ENCODE data around the gene SMG6. TPM values are rescaled to one million over a fixed set of nuclear protein-coding genes. Genes with fewer than 3 reads are reported as not detected.

The SMG6 gene
- total and polyA plus RNA-seq, 8 donors, result 17.0 to 102 (median 24.4) TPM

DNA sequence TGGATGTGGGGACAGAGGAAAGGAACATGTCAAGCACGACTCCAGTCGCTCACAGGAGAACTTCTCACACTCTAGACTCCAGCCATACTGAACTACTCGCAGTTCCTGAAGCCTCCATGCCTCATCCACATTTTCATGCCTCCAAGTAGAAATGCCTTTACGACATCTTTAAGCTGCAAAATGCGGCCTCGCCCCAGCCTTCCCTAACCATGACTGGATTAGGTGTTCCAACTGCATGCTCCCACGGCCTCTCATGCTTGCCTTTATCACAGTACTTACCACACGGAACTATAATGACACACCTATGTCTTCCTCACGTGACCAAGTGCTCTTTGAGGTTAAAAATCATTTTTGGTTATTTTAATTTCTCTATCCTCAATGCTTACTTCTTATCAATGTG lies 23.9 kb downstream of the SMG6 start:
- H3K27ac ChIP-seq, result no peak overlapping the region
- H3K27me3 ChIP-seq, result no peaks in the 10 kb centered on the region
- intact Hi-C loops (cut with DNase I; ENCODE audit: low total_unique reads), result no loop called here
- TF ChIP-seq POLR2AphosphoS5 (IDR thresholded peaks at IDR 0.05) (no peak), EP300 (IDR thresholded peaks at IDR 0.05) (no peak), POLR2A (IDR thresholded peaks at IDR 0.05) (no peak)
- TF ChIP-seq, protein P1, sequence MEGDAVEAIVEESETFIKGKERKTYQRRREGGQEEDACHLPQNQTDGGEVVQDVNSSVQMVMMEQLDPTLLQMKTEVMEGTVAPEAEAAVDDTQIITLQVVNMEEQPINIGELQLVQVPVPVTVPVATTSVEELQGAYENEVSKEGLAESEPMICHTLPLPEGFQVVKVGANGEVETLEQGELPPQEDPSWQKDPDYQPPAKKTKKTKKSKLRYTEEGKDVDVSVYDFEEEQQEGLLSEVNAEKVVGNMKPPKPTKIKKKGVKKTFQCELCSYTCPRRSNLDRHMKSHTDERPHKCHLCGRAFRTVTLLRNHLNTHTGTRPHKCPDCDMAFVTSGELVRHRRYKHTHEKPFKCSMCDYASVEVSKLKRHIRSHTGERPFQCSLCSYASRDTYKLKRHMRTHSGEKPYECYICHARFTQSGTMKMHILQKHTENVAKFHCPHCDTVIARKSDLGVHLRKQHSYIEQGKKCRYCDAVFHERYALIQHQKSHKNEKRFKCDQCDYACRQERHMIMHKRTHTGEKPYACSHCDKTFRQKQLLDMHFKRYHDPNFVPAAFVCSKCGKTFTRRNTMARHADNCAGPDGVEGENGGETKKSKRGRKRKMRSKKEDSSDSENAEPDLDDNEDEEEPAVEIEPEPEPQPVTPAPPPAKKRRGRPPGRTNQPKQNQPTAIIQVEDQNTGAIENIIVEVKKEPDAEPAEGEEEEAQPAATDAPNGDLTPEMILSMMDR (IDR thresholded peaks at IDR 0.05), result no peak
- no peak for DNase-seq
- WGBS, 5 donors, result 91 to 96% (median 93%) methylated on average over 9 of the region's 9 CpGs
- peaks cover 0 to 8% (median 2%) of the 10 kb centered on the region in 4 donors for H3K4me1 ChIP-seq
- H3K4me3 ChIP-seq, result no peak overlapping the region
- no peaks in the 10 kb centered on the region for H3K9me3 ChIP-seq
- peaks cover 30 to 93% (median 86%) of the 10 kb centered on the region in 4 donors for H3K36me3 ChIP-seq

DNA sequence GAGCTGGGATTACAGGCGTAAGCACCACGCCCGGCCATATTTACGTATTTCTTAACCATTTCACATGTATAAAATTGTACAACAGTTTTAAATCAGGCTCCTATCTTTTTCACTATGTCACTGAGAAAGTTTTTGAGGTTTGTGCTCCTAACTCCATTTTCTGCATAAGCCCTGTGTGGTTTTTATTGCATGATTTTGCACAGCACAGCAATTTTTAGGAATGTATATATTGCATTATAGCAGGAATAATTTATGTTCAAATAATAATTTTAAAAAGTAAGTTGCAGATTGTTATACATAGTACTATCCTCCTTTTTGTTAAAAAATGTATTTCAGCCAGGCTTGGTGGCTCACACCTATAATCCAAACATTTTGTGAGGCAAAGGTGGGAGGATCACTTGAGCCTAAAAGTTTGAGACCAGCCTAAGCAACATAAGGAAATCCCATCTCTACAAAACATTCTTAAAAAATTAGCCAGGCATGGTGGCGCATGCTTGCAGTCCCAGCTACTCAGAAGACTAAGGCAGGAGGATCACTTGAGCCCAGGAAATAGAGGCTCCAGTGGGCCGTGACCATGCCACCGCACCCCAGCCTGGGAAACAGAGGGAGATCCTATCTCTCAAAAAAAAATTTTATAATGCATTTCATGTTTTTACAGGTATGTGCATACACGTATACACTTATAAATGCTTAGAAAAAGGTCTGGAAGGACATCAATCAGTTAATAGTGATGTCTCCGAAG lies 26.0 kb downstream of the SMG6 start:
- H3K36me3 ChIP-seq, result peaks cover 25 to 92% (median 86%) of the 10 kb centered on the region in 4 donors
- 95 to 99% (median 98%) methylated on average over 9 of the region's 9 CpGs for WGBS, 5 donors
- intact Hi-C loops (cut with DNase I; ENCODE audit: low total_unique reads), result no loop called here
- H3K27me3 ChIP-seq, result no peaks in the 10 kb centered on the region
- DNase-seq, result no peak
- no peaks in the 10 kb centered on the region for H3K9me3 ChIP-seq
- TF ChIP-seq EP300 (IDR thresholded peaks at IDR 0.05) (no peak), POLR2AphosphoS5 (IDR thresholded peaks at IDR 0.05) (no peak), POLR2A (IDR thresholded peaks at IDR 0.05) (no peak)
- TF ChIP-seq, protein P1 (IDR thresholded peaks at IDR 0.05), result no peak
- peaks cover 0 to 8% (median 2%) of the 10 kb centered on the region in 4 donors for H3K4me1 ChIP-seq
- H3K27ac ChIP-seq, result no peak overlapping the region
- H3K4me3 ChIP-seq, result no peak overlapping the region

DNA sequence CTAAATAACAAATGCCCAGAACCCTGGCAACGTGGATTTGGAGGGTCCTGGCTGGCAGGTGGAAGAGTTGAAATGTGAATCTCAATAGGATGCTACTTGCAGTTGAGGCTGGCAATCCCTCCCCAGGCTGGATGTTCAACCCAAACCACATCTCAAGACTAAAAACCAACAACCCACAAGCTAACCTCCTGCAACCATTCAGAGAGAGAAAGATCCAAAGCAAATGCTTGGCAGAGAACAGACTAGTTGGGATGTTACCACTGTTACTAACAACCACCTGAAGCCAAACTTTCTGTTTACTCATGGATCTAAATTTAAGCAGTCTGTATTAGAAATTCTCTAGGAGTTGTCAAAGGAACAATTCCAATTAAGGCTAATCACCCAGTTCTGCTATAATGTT lies 27.9 kb downstream of the SMG6 start:
- TF ChIP-seq, protein P1 (IDR thresholded peaks at IDR 0.05), result no peak
- TF ChIP-seq POLR2AphosphoS5 (IDR thresholded peaks at IDR 0.05) (no peak), EP300 (IDR thresholded peaks at IDR 0.05) (no peak)
- WGBS, 5 donors, result 67 to 84% (median 78%) methylated on average over 1 of the region's 1 CpG
- H3K9me3 ChIP-seq, result no peaks in the 10 kb centered on the region
- peaks cover 0 to 7% (median 0%) of the 10 kb centered on the region in 4 donors for H3K4me1 ChIP-seq
- no peaks in the 10 kb centered on the region for H3K27me3 ChIP-seq
- no peak overlapping the region for H3K27ac ChIP-seq
- intact Hi-C loops (cut with DNase I; ENCODE audit: low total_unique reads), result no loop called here
- DNase-seq, result no peak
- no peak overlapping the region for H3K4me3 ChIP-seq
- peaks cover 12 to 89% (median 82%) of the 10 kb centered on the region in 4 donors for H3K36me3 ChIP-seq

DNA sequence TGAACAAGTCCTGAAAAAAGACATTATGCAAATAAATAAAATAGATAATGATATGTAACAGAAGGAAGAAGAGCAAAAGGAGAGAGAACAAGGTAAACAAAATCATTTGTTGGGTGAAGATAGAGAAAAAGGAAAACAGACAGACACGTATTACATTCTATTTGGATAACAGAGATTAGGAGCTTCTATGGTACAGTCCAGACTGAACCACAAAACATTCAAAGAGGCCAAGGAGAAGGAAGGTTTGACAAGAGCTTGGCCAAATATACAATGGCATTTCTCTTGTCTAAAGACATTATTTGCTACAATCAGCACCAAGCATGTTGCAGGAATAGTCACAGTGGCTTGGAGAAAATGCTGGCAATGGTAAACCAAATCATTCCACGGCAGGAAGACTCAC lies 29.2 kb downstream of the SMG6 start:
- Histone ChIP-seq H3K9me3 (no peaks in the 10 kb centered on the region), H3K4me1 (peaks cover 0 to 12% (median 0%) of the 10 kb centered on the region in 4 donors), H3K27me3 (no peaks in the 10 kb centered on the region), H3K27ac (no peak overlapping the region), H3K36me3 (peaks cover under 1 to 89% (median 81%) of the 10 kb centered on the region in 4 donors), H3K4me3 (no peak overlapping the region)
- DNase-seq, result no peak
- WGBS, 5 donors, result 30 to 55% (median 51%) methylated on average over 2 of the region's 2 CpGs
- intact Hi-C loops (cut with DNase I; ENCODE audit: low total_unique reads), result no loop called here
- TF ChIP-seq, protein P1 (IDR thresholded peaks at IDR 0.05), result no peak
- no peak for TF ChIP-seq POLR2AphosphoS5 (IDR thresholded peaks at IDR 0.05)
- no peak for TF ChIP-seq EP300 (IDR thresholded peaks at IDR 0.05)
- no peak for TF ChIP-seq POLR2A (IDR thresholded peaks at IDR 0.05)
